ENCODE data around the gene POU2F1. TPM values are rescaled to one million over a fixed set of nuclear protein-coding genes. Genes with fewer than 3 reads are reported as not detected.

Gene POU2F1
- total RNA-seq, 2 donors from 2014 or later = 6.2 to 13.5 TPM

- TF ChIP-seq CTCF (IDR thresholded peaks at IDR 0.05) (no peak), POLR2A (IDR thresholded peaks at IDR 0.05) (no peak)
- Histone ChIP-seq H3K9me3 (no peaks in the 10 kb centered on the region), H3K27ac (no peak overlapping the region), H3K4me1 (no peaks in the 10 kb centered on the region), H3K4me3 (no peak overlapping the region), H3K27me3 (no peaks in the 10 kb centered on the region), H3K36me3 (replicated peaks in 1 of 2; ENCODE audit: insufficient read depth in 1 of 2, low read depth in 2 of 2) (no peaks in the 10 kb centered on the region)
- no peak for DNase-seq
- no peak for ATAC-seq
- WGBS, 2 donors = 65 to 67% methylated on average over 2 of the region's 2 CpGs
- intact Hi-C loops (cut with DNase I) = no loop called here
Observed at GRCh38 chr1:167331650-167332049, 111.0 kb downstream of the POU2F1 start.

GRCh38 chr1:167332503-167332902, 111.8 kb downstream of the POU2F1 start:
- no peaks in the 10 kb centered on the region for H3K4me1 ChIP-seq
- H3K27ac ChIP-seq = no peak overlapping the region
- TF ChIP-seq CTCF (IDR thresholded peaks at IDR 0.05) = no peak
- TF ChIP-seq POLR2A (IDR thresholded peaks at IDR 0.05) = no peak
- intact Hi-C loops (cut with DNase I) = no loop called here
- DNase-seq (no peak), ATAC-seq (no peak)
- no peaks in the 10 kb centered on the region for H3K27me3 ChIP-seq
- H3K9me3 ChIP-seq = peaks cover 0 to 7% (median 0%) of the 10 kb centered on the region in 3 donors
- no peak overlapping the region for H3K4me3 ChIP-seq
- 6 to 13% methylated on average over 1 of the region's 1 CpG for WGBS, 2 donors
- no peaks in the 10 kb centered on the region for H3K36me3 ChIP-seq (replicated peaks in 1 of 2; ENCODE audit: insufficient read depth in 1 of 2, low read depth in 2 of 2)

- Histone ChIP-seq H3K9me3 (peaks cover 0 to 11% (median 0%) of the 10 kb centered on the region in 3 donors), H3K4me1 (no peaks in the 10 kb centered on the region), H3K27ac (no peak overlapping the region), H3K4me3 (no peak overlapping the region), H3K36me3 (replicated peaks in 1 of 2; ENCODE audit: insufficient read depth in 1 of 2, low read depth in 2 of 2) (no peaks in the 10 kb centered on the region), H3K27me3 (no peaks in the 10 kb centered on the region)
- intact Hi-C loops (cut with DNase I) = no loop called here
- DNase-seq = no peak
- WGBS, 2 donors = 68 to 93% methylated on average over 2 of the region's 2 CpGs
- no peak for ATAC-seq
- TF ChIP-seq CTCF (IDR thresholded peaks at IDR 0.05) (no peak), POLR2A (IDR thresholded peaks at IDR 0.05) (no peak)
Observed at GRCh38 chr1:167333124-167333523, 112.4 kb downstream of the POU2F1 start.

GRCh38 chr1:167333703-167334102, 113.0 kb downstream of the POU2F1 start:
- H3K4me1 ChIP-seq = no peaks in the 10 kb centered on the region
- H3K27me3 ChIP-seq = no peaks in the 10 kb centered on the region
- H3K9me3 ChIP-seq = peaks cover 0 to 11% (median 0%) of the 10 kb centered on the region in 3 donors
- no peak overlapping the region for H3K4me3 ChIP-seq
- ATAC-seq (no peak), DNase-seq (no peak)
- no peaks in the 10 kb centered on the region for H3K36me3 ChIP-seq (replicated peaks in 1 of 2; ENCODE audit: insufficient read depth in 1 of 2, low read depth in 2 of 2)
- intact Hi-C loops (cut with DNase I) = no loop called here
- no peak overlapping the region for H3K27ac ChIP-seq
- WGBS, 2 donors = 95% methylated on average over 1 of the region's 1 CpG
- no peak for TF ChIP-seq CTCF (IDR thresholded peaks at IDR 0.05)
- no peak for TF ChIP-seq POLR2A (IDR thresholded peaks at IDR 0.05)

GRCh38 chr1:167339405-167339804, 118.7 kb downstream of the POU2F1 start:
- no peak for TF ChIP-seq POLR2A (IDR thresholded peaks at IDR 0.05)
- no peak for TF ChIP-seq CTCF (IDR thresholded peaks at IDR 0.05)
- H3K27ac ChIP-seq = no peak overlapping the region
- intact Hi-C loops (cut with DNase I) = no loop called here
- H3K4me3 ChIP-seq = no peak overlapping the region
- no peaks in the 10 kb centered on the region for H3K36me3 ChIP-seq (replicated peaks in 1 of 2; ENCODE audit: insufficient read depth in 1 of 2, low read depth in 2 of 2)
- peaks cover 0 to 11% (median 0%) of the 10 kb centered on the region in 3 donors for H3K9me3 ChIP-seq
- ATAC-seq (no peak), DNase-seq (no peak)
- no peaks in the 10 kb centered on the region for H3K4me1 ChIP-seq
- no peaks in the 10 kb centered on the region for H3K27me3 ChIP-seq

Data from body of pancreas (tissue), 4 donors.